ENCODE results near the gene WNK2.

WNK2 gene

GRCh38 chr9:93252781-93253530, 69.0 kb downstream of the WNK2 start:
- in situ Hi-C loops (cut with MboI; ENCODE audit: low sequenced_read_pairs): no loop called here
- no peak for DNase-seq (ENCODE audit: low spot score in 2 of 2)
- H3K27me3 ChIP-seq (ENCODE audit: low read depth): no peaks in the 10 kb centered on the region

GRCh38 chr9:93253633-93254032, 69.7 kb downstream of the WNK2 start:
- DNase-seq (ENCODE audit: low spot score in 2 of 2): no peak
- in situ Hi-C loops (cut with MboI; ENCODE audit: low sequenced_read_pairs): no loop called here
- H3K4me3 ChIP-seq: no peak overlapping the region
- peaks cover 13% of the 10 kb centered on the region for H3K36me3 ChIP-seq (replicated peaks)
- peaks cover 5% of the 10 kb centered on the region; the same call in 1 of the 2 replicates for H3K4me1 ChIP-seq
- no peaks in the 10 kb centered on the region for H3K27me3 ChIP-seq (ENCODE audit: low read depth)
- H3K9me3 ChIP-seq: no peaks in the 10 kb centered on the region

More at GRCh38 chr9:93252781-93253530, 69.0 kb downstream of the WNK2 start:
- peaks cover 14% of the 10 kb centered on the region for H3K36me3 ChIP-seq (replicated peaks)
- H3K9me3 ChIP-seq: no peaks in the 10 kb centered on the region
- no peak overlapping the region for H3K4me3 ChIP-seq
- H3K4me1 ChIP-seq: peaks cover 12% of the 10 kb centered on the region; the same call in 1 of the 2 replicates

GRCh38 chr9:93254061-93254481, 70.1 kb downstream of the WNK2 start:
- in situ Hi-C loops (cut with MboI; ENCODE audit: low sequenced_read_pairs): no loop called here
- Histone ChIP-seq H3K9me3 (no peaks in the 10 kb centered on the region), H3K4me1 (peaks cover under 1% of the 10 kb centered on the region; the same call in 1 of the 2 replicates), H3K4me3 (no peak overlapping the region), H3K27me3 (ENCODE audit: low read depth) (no peaks in the 10 kb centered on the region), H3K36me3 (replicated peaks) (peaks cover 9% of the 10 kb centered on the region)
- DNase-seq (ENCODE audit: low spot score in 2 of 2): no peak

GRCh38 chr9:93254806-93255493, 71.0 kb downstream of the WNK2 start:
- Histone ChIP-seq H3K27me3 (ENCODE audit: low read depth) (no peaks in the 10 kb centered on the region), H3K36me3 (replicated peaks) (peaks cover 9% of the 10 kb centered on the region; the same call in 1 of the 2 replicates), H3K4me1 (no peaks in the 10 kb centered on the region), H3K4me3 (no peak overlapping the region), H3K9me3 (no peaks in the 10 kb centered on the region)
- no peak for DNase-seq (ENCODE audit: low spot score in 2 of 2)
- in situ Hi-C loops (cut with MboI; ENCODE audit: low sequenced_read_pairs): no loop called here

GRCh38 chr9:93255494-93255867, 71.5 kb downstream of the WNK2 start:
- in situ Hi-C loops (cut with MboI; ENCODE audit: low sequenced_read_pairs): no loop called here
- H3K4me3 ChIP-seq: no peak overlapping the region
- no peaks in the 10 kb centered on the region for H3K9me3 ChIP-seq
- H3K27me3 ChIP-seq (ENCODE audit: low read depth): no peaks in the 10 kb centered on the region
- H3K36me3 ChIP-seq (replicated peaks): peaks cover 9% of the 10 kb centered on the region; the same call in 1 of the 2 replicates
- H3K4me1 ChIP-seq: no peaks in the 10 kb centered on the region
- no peak for DNase-seq (ENCODE audit: low spot score in 2 of 2)

GRCh38 chr9:93255994-93256877, 72.3 kb downstream of the WNK2 start:
- Histone ChIP-seq H3K4me3 (no peak overlapping the region), H3K36me3 (replicated peaks) (peaks cover 9% of the 10 kb centered on the region; the same call in 1 of the 2 replicates), H3K4me1 (no peaks in the 10 kb centered on the region), H3K9me3 (no peaks in the 10 kb centered on the region), H3K27me3 (ENCODE audit: low read depth) (no peaks in the 10 kb centered on the region)
- peak in 1 of 2 experiments; percentile 4 for DNase-seq (ENCODE audit: low spot score in 2 of 2)
- in situ Hi-C loops (cut with MboI; ENCODE audit: low sequenced_read_pairs): no loop called here

- Histone ChIP-seq H3K4me3 (no peak overlapping the region), H3K27me3 (ENCODE audit: low read depth) (no peaks in the 10 kb centered on the region), H3K9me3 (no peaks in the 10 kb centered on the region), H3K36me3 (replicated peaks) (peaks cover 6% of the 10 kb centered on the region), H3K4me1 (no peaks in the 10 kb centered on the region)
- in situ Hi-C loops (cut with MboI; ENCODE audit: low sequenced_read_pairs): no loop called here
- peak in 1 of 2 experiments; percentile 7 for DNase-seq (ENCODE audit: low spot score in 2 of 2)
These were observed 73.2 kb downstream of the WNK2 start for GRCh38 chr9:93256878-93257807.

- Histone ChIP-seq H3K4me3 (no peak overlapping the region), H3K9me3 (no peaks in the 10 kb centered on the region), H3K36me3 (replicated peaks) (peaks cover 6% of the 10 kb centered on the region), H3K4me1 (no peaks in the 10 kb centered on the region), H3K27me3 (ENCODE audit: low read depth) (no peaks in the 10 kb centered on the region)
- in situ Hi-C loops (cut with MboI; ENCODE audit: low sequenced_read_pairs): no loop called here
- DNase-seq (ENCODE audit: low spot score in 2 of 2): peak in 1 of 2 experiments; percentile 3
These were observed 73.9 kb downstream of the WNK2 start for GRCh38 chr9:93257808-93258331.

GRCh38 chr9:93258419-93258817, 74.5 kb downstream of the WNK2 start:
- H3K27me3 ChIP-seq (ENCODE audit: low read depth): no peaks in the 10 kb centered on the region
- peaks cover 9% of the 10 kb centered on the region for H3K36me3 ChIP-seq (replicated peaks)
- H3K4me1 ChIP-seq: no peaks in the 10 kb centered on the region
- H3K9me3 ChIP-seq: no peaks in the 10 kb centered on the region
- H3K4me3 ChIP-seq: no peak overlapping the region
- DNase-seq (ENCODE audit: low spot score in 2 of 2): no peak
- in situ Hi-C loops (cut with MboI; ENCODE audit: low sequenced_read_pairs): no loop called here

- Histone ChIP-seq H3K9me3 (no peaks in the 10 kb centered on the region), H3K4me1 (no peaks in the 10 kb centered on the region), H3K27me3 (ENCODE audit: low read depth) (no peaks in the 10 kb centered on the region), H3K36me3 (replicated peaks) (peaks cover 6% of the 10 kb centered on the region), H3K4me3 (no peak overlapping the region)
- DNase-seq (ENCODE audit: low spot score in 2 of 2): peak in 1 of 2 experiments; percentile 8
- in situ Hi-C loops (cut with MboI; ENCODE audit: low sequenced_read_pairs): no loop called here
These were observed 75.0 kb downstream of the WNK2 start for GRCh38 chr9:93258818-93259489.

- Histone ChIP-seq H3K9me3 (no peaks in the 10 kb centered on the region), H3K4me1 (no peaks in the 10 kb centered on the region), H3K27me3 (ENCODE audit: low read depth) (no peaks in the 10 kb centered on the region), H3K4me3 (no peak overlapping the region), H3K36me3 (replicated peaks) (peaks cover 7% of the 10 kb centered on the region)
- in situ Hi-C loops (cut with MboI; ENCODE audit: low sequenced_read_pairs): no loop called here
- DNase-seq (ENCODE audit: low spot score in 2 of 2): peak in 1 of 2 experiments; percentile 6
These were observed 75.7 kb downstream of the WNK2 start for GRCh38 chr9:93259490-93260262.
